ENCODE measurements around the gene LZTS2. TPM values are rescaled to one million over a fixed set of nuclear protein-coding genes. Genes with fewer than 3 reads are reported as not detected.

Gene LZTS2
- polyA plus RNA-seq, 1 experiment, result 33.3 TPM

- Histone ChIP-seq H3K9me3 (ENCODE audit: control insufficient read depth, insufficient read depth, low read length) (no peaks in the 10 kb centered on the region; the same call in 1 of the 2 replicates), H3K27ac (ENCODE audit: low read depth, low read length) (peak overlapping the region; percentile 77), H3K27me3 (ENCODE audit: control insufficient read depth, insufficient read depth, low read length) (no peaks in the 10 kb centered on the region), H3K4me3 (ENCODE audit: low read depth, low read length) (no peak overlapping the region)
- DNase-seq (ENCODE audit: low read depth, low spot score), result no peak
- ChIA-PET POLR2A (interaction anchor here (1.1 to 2.9 kb wide), 2 partner anchors 9 to 25 kb away, joined by 3 to 20 read pairs; partner anchors contain the start of genes PDZD7 and SFXN3), CTCF (interaction anchor here (1.0 to 5.5 kb wide), 4 partner anchors 8 to 44 kb away, joined by 3 to 53 read pairs (median 11); no protein-coding TSS in a partner anchor)
- TF ChIP-seq CTCF (IDR thresholded peaks at IDR 0.05; ENCODE audit: low read depth, low read length), result no peak
These were observed 6.4 kb downstream of the LZTS2 start for GRCh38 chr10:101005869-101006567.

- no peaks in the 10 kb centered on the region; the same call in 1 of the 2 replicates for H3K9me3 ChIP-seq (ENCODE audit: control insufficient read depth, insufficient read depth, low read length)
- no peak for TF ChIP-seq CTCF (IDR thresholded peaks at IDR 0.05; ENCODE audit: low read depth, low read length)
- DNase-seq (ENCODE audit: low read depth, low spot score), result no peak
- ChIA-PET CTCF (interaction anchor here (1.0 to 2.4 kb wide), 4 partner anchors 9 to 43 kb away, joined by 3 to 19 read pairs (median 3); no protein-coding TSS in a partner anchor), POLR2A (interaction anchor here (1.0 to 2.9 kb wide), 3 partner anchors 9 to 55 kb away, joined by 3 to 20 read pairs (median 4); partner anchors contain the start of genes KAZALD1, PDZD7 and SFXN3)
- peak overlapping the region; percentile 77 for H3K27ac ChIP-seq (ENCODE audit: low read depth, low read length)
- no peak overlapping the region for H3K4me3 ChIP-seq (ENCODE audit: low read depth, low read length)
- no peaks in the 10 kb centered on the region for H3K27me3 ChIP-seq (ENCODE audit: control insufficient read depth, insufficient read depth, low read length)
These were observed 7.0 kb downstream of the LZTS2 start for GRCh38 chr10:101006593-101007098.

- Histone ChIP-seq H3K27ac (ENCODE audit: low read depth, low read length) (peak overlapping the region; percentile 77), H3K4me3 (ENCODE audit: low read depth, low read length) (no peak overlapping the region; the same call in 1 of the 2 replicates), H3K9me3 (ENCODE audit: control insufficient read depth, insufficient read depth, low read length) (no peaks in the 10 kb centered on the region; the same call in 1 of the 2 replicates), H3K27me3 (ENCODE audit: control insufficient read depth, insufficient read depth, low read length) (no peaks in the 10 kb centered on the region)
- DNase-seq (ENCODE audit: low read depth, low spot score), result no peak
- no peak for TF ChIP-seq CTCF (IDR thresholded peaks at IDR 0.05; ENCODE audit: low read depth, low read length)
- CTCF ChIA-PET, result interaction anchor here (0.8 to 2.4 kb wide), 5 partner anchors 8 to 13 kb away, joined by 3 to 19 read pairs (median 3); partner anchors contain the start of gene LZTS2
- POLR2A ChIA-PET, result interaction anchor here (1.0 to 2.9 kb wide), 3 partner anchors 10 to 54 kb away, joined by 4 to 20 read pairs (median 4); partner anchors contain the start of gene KAZALD1
These were observed 7.6 kb downstream of the LZTS2 start for GRCh38 chr10:101007099-101007711.

GRCh38 chr10:101007915-101008822, 8.6 kb downstream of the LZTS2 start:
- ChIA-PET POLR2A (interaction anchor here (0.6 to 2.9 kb wide), 3 partner anchors 11 to 44 kb away, joined by 4 to 20 read pairs (median 4); no protein-coding TSS in a partner anchor), CTCF (interaction anchor here (0.6 to 2.4 kb wide), 7 partner anchors 9 to 34 kb away, joined by 3 to 19 read pairs (median 3); partner anchors contain the start of gene LZTS2)
- DNase-seq (ENCODE audit: low read depth, low spot score), result no peak
- TF ChIP-seq CTCF (IDR thresholded peaks at IDR 0.05; ENCODE audit: low read depth, low read length), result no peak
- Histone ChIP-seq H3K9me3 (ENCODE audit: control insufficient read depth, insufficient read depth, low read length) (no peaks in the 10 kb centered on the region; the same call in 1 of the 2 replicates), H3K27ac (ENCODE audit: low read depth, low read length) (peak overlapping the region; percentile 48), H3K4me3 (ENCODE audit: low read depth, low read length) (no peak overlapping the region), H3K27me3 (ENCODE audit: control insufficient read depth, insufficient read depth, low read length) (no peaks in the 10 kb centered on the region)

All from AG04450 (cell line).